Colonic mucosa (tissue), 4 donors: Measurements from ENCODE around the gene CDH24. TPM values are rescaled to one million over a fixed set of nuclear protein-coding genes. Genes with fewer than 3 reads are reported as not detected.

ENCODE experiments used
- DNase-seq: peaks from one replicate; pipeline ENCODE4 v3.0.0-alpha.2; 2020
- H3K27ac ChIP-seq: fragments of 200-600 bp; one replicate; pipeline ENCODE4 v1.8.0; 2021
- H3K27me3 ChIP-seq: fragments of 200-600 bp; one replicate; pipeline ENCODE4 v1.8.0; 2021
- H3K36me3 ChIP-seq: fragments of 200-600 bp; one replicate; pipeline ENCODE4 v1.8.0; 2021
- H3K4me1 ChIP-seq: fragments of 200-600 bp; one replicate; pipeline ENCODE4 v1.8.0; 2021; ENCODE audit warnings: mild to moderate bottlenecking
- H3K4me3 ChIP-seq: fragments of 200-600 bp; one replicate; pipeline ENCODE4 v1.8.0; 2021
- H3K9ac ChIP-seq, 2 donors: one replicate each; pipeline ENCODE4 v1.7.0; 2013; ENCODE audit warnings: control low read depth in 2 of 2, low read depth in 2 of 2, low read length in 2 of 2
- H3K9me3 ChIP-seq: fragments of 200-600 bp; one replicate; pipeline ENCODE4 v1.8.0; 2021
- CTCF ChIP-seq: fragments of 200-600 bp; IDR thresholded peaks from one replicate; pipeline ENCODE4 v1.8.0; 2022; ENCODE audit warnings: antibody characterized with exemption, mild to moderate bottlenecking
- intact Hi-C: fragments of 100-400 bp; cut with DNase I; formaldehyde crosslinking; loops from one replicate; pipeline ENCODE4 v1.14.1; 2022
- total RNA-seq, 2 donors: library from RNA; stranded (reverse); fragmentation: NEBNext Ultra II Directional in 1 of 2; extraction: Animal tissue kit (Norgen Biotek cat#: 25700) in 1 of 2; gene quantifications; one replicate each; pipeline ENCODE4 v1.2.1, GENCODE V29; 2021
- donor health status: healthy.
- donor health status: DM: no; HTN: no; CAD: no.
- donor health status: DM: no; HTN: no; CAD: no.

The CDH24 gene
- total RNA-seq, 2 donors from 2014 or later: 4.4 to 11.4 TPM

- Histone ChIP-seq H3K9me3 (no peaks in the 10 kb centered on the region), H3K36me3 (peaks cover 13% of the 10 kb centered on the region), H3K27ac (peak overlapping the region; percentile 88), H3K27me3 (no peaks in the 10 kb centered on the region), H3K4me3 (peak overlapping the region; percentile 57), H3K4me1 (peaks cover 9% of the 10 kb centered on the region), H3K9ac (peak overlapping the region; percentile 92 to 93)
- intact Hi-C loops: no loop called here
- no peak for TF ChIP-seq CTCF
- no peak for DNase-seq
Measured at GRCh38 chr14:23033801-23034497, 23.4 kb downstream of the CDH24 start.

- TF ChIP-seq CTCF: no peak
- H3K4me1 ChIP-seq: peaks cover 9% of the 10 kb centered on the region
- no peak overlapping the region for H3K27ac ChIP-seq
- DNase-seq: no peak
- no peaks in the 10 kb centered on the region for H3K9me3 ChIP-seq
- H3K9ac ChIP-seq: no peak overlapping the region
- H3K27me3 ChIP-seq: no peaks in the 10 kb centered on the region
- H3K36me3 ChIP-seq: peaks cover 13% of the 10 kb centered on the region
- intact Hi-C loops: no loop called here
- no peak overlapping the region for H3K4me3 ChIP-seq
Measured at GRCh38 chr14:23033251-23033727, 24.0 kb downstream of the CDH24 start.

- peaks cover 13% of the 10 kb centered on the region for H3K36me3 ChIP-seq
- DNase-seq: no peak
- TF ChIP-seq CTCF: no peak
- intact Hi-C loops: no loop called here
- H3K4me1 ChIP-seq: peaks cover 9% of the 10 kb centered on the region
- H3K9me3 ChIP-seq: no peaks in the 10 kb centered on the region
- no peak overlapping the region for H3K27ac ChIP-seq
- H3K4me3 ChIP-seq: no peak overlapping the region
- H3K9ac ChIP-seq: no peak overlapping the region
- H3K27me3 ChIP-seq: no peaks in the 10 kb centered on the region
Measured at GRCh38 chr14:23030936-23031335, 26.4 kb downstream of the CDH24 start.

- intact Hi-C loops: no loop called here
- H3K9me3 ChIP-seq: no peaks in the 10 kb centered on the region
- H3K36me3 ChIP-seq: peaks cover 13% of the 10 kb centered on the region
Measured at GRCh38 chr14:23028799-23029198, 28.5 kb downstream of the CDH24 start.

GRCh38 chr14:23025151-23025814 is 32.0 kb downstream of the CDH24 start:
- intact Hi-C loops: no loop called here
- Histone ChIP-seq H3K4me1 (no peaks in the 10 kb centered on the region), H3K9me3 (no peaks in the 10 kb centered on the region), H3K4me3 (no peak overlapping the region), H3K9ac (no peak overlapping the region), H3K27me3 (no peaks in the 10 kb centered on the region), H3K27ac (no peak overlapping the region), H3K36me3 (no peaks in the 10 kb centered on the region)
- no peak for TF ChIP-seq CTCF
- DNase-seq: no peak

More at GRCh38 chr14:23028799-23029198, 28.5 kb downstream of the CDH24 start:
- no peak for DNase-seq
- Histone ChIP-seq H3K27ac (no peak overlapping the region), H3K4me3 (no peak overlapping the region), H3K27me3 (no peaks in the 10 kb centered on the region), H3K4me1 (peaks cover 7% of the 10 kb centered on the region), H3K9ac (no peak overlapping the region)
- no peak for TF ChIP-seq CTCF
